Stimulated activated CD4-positive, alpha-beta T cell treated with anti-CD3 and anti-CD28 coated beads, Interleukin-1b, Interleukin-23, amount 100 ng/mL, for 4 hours (primary cell): ENCODE results near the gene EPG5.
"Not testable (repeated sequence)": the region's sequence is repeated elsewhere in the genome, so short reads cannot be mapped to it uniquely, and the experiment has no call there.

Experiments used
- DNase-seq, 2 donors: peaks; one replicate each; pipeline ENCODE4 v3.0.0-alpha.2; 2020; ENCODE audit warnings: low read depth in 2 of 2

EPG5 gene

GRCh38 chr18:45967007-45967706, at the start of gene EPG5:
TSS of gene EPG5 (minus strand) at chr18:45967329. CDS start at chr18:45967239, 90 bp downstream.
- peak; percentile 84 to 86 for DNase-seq

- no peak for DNase-seq
Measured at GRCh38 chr18:46013484-46014189, 46.5 kb upstream of the EPG5 start.

- no peak for DNase-seq
Measured at GRCh38 chr18:46010676-46011075, 43.5 kb upstream of the EPG5 start.

- DNase-seq = no peak
Measured at GRCh38 chr18:46010050-46010449, 42.9 kb upstream of the EPG5 start.

GRCh38 chr18:46009125-46009840, 42.2 kb upstream of the EPG5 start:
- no peak for DNase-seq

GRCh38 chr18:46008531-46008930, 41.4 kb upstream of the EPG5 start:
- DNase-seq = no peak

GRCh38 chr18:46007165-46007564, 40.0 kb upstream of the EPG5 start:
- DNase-seq = no peak

GRCh38 chr18:46002934-46003333, 35.8 kb upstream of the EPG5 start:
- no peak for DNase-seq

GRCh38 chr18:46001892-46002291, 34.8 kb upstream of the EPG5 start:
- no peak for DNase-seq

GRCh38 chr18:46001074-46001473, 33.9 kb upstream of the EPG5 start:
- DNase-seq = no peak

GRCh38 chr18:45999536-45999935, 32.4 kb upstream of the EPG5 start:
- no peak for DNase-seq

GRCh38 chr18:45998244-45998643, 31.1 kb upstream of the EPG5 start:
- no peak for DNase-seq

- no peak for DNase-seq
Measured at GRCh38 chr18:45997700-45998151, 30.6 kb upstream of the EPG5 start.

GRCh38 chr18:45995461-45995860, 28.3 kb upstream of the EPG5 start:
- DNase-seq = no peak

- no peak for DNase-seq
Measured at GRCh38 chr18:45993438-45993837, 26.3 kb upstream of the EPG5 start.

- not testable (repeated sequence) for DNase-seq
Measured at GRCh38 chr18:45992527-45992926, 25.4 kb upstream of the EPG5 start.

- no peak for DNase-seq
Measured at GRCh38 chr18:45991788-45992187, 24.7 kb upstream of the EPG5 start.

- no peak for DNase-seq
Measured at GRCh38 chr18:45984546-45985235, 17.6 kb upstream of the EPG5 start.

- DNase-seq = no peak
Measured at GRCh38 chr18:45981821-45982220, 14.7 kb upstream of the EPG5 start.

GRCh38 chr18:45980229-45980628, 13.1 kb upstream of the EPG5 start:
- DNase-seq = no peak

- DNase-seq = no peak
Measured at GRCh38 chr18:45978084-45978483, 11.0 kb upstream of the EPG5 start.

GRCh38 chr18:45976974-45977373, 9.8 kb upstream of the EPG5 start:
- DNase-seq = no peak
